Endothelial cell of umbilical vein (primary cell): ENCODE data around the gene PML. TPM values are rescaled to one million over a fixed set of nuclear protein-coding genes. Genes with fewer than 3 reads are reported as not detected.
"Not testable (repeated sequence)": the region's sequence is repeated elsewhere in the genome, so short reads cannot be mapped to it uniquely, and the experiment has no call there.

Source experiments
- BruUV-seq: library from RNA; stranded (reverse); fragments of 400-500 nt; replicated peaks from 2 replicates; lab custom pipeline; 2021; lab: Mats Ljungman, UMichigan
- CTCF ChIA-PET: fragments of 300-600, 350-600 bp; sonication (Branson Sonifier 250); formaldehyde crosslinking; loops from one replicate; lab custom pipeline; 2021; ENCODE audit warnings: antibody characterized with exemption, inconsistent platforms; lab: Charles Lee
- POLR2A ChIA-PET: fragments of 300-600, 350-600 bp; sonication (Branson Sonifier 250); formaldehyde crosslinking; loops from one replicate; lab custom pipeline; 2021; ENCODE audit warnings: antibody characterized with exemption, inconsistent platforms; lab: Charles Lee
- DNase-seq: peaks from one replicate; pipeline ENCODE4 v3.0.0-alpha.2; 2011; ENCODE audit warnings: low read depth, low spot score
- FAIRE-seq: peaks from 2 replicates; lab custom pipeline; 2011; peaks lifted over from hg19 to GRCh38; lab: Jason Lieb, UNC
- H2AFZ ChIP-seq: 2 replicates; pipeline ENCODE4 v1.6.0; 2012; ENCODE audit warnings: low read depth, low read length, control low read depth, inconsistent platforms
- H3K27ac ChIP-seq: 2 replicates; pipeline ENCODE4 v1.5.1; 2011; ENCODE audit warnings: low read depth, mild to moderate bottlenecking, control low read depth, low read length, moderate library complexity; ENCODE audit not compliant: insufficient read depth
- H3K27me3 ChIP-seq, 2 experiments: 2 replicates each; pipeline versions ENCODE4 v1.6.0 to v1.6.1; 2011; ENCODE audit warnings: low read length in 2 of 2, mixed read lengths in 1 of 2; ENCODE audit not compliant: control insufficient read depth in 2 of 2, insufficient read depth in 2 of 2
- H3K36me3 ChIP-seq, 2 experiments: 2 replicates in 1 of 2; 3 replicates in 1 of 2; pipeline ENCODE4 v1.5.1; 2011; ENCODE audit warnings: low read length in 2 of 2, mild to moderate bottlenecking in 1 of 2, moderate library complexity in 1 of 2; ENCODE audit not compliant: control insufficient read depth in 2 of 2, insufficient read depth in 2 of 2; ENCODE audit errors: extremely low read depth in 1 of 2
- H3K4me1 ChIP-seq: 3 replicates; pipeline ENCODE4 v1.5.1; 2011; ENCODE audit warnings: mild to moderate bottlenecking, low read length; ENCODE audit not compliant: control insufficient read depth, insufficient read depth; ENCODE audit errors: extremely low read depth
- H3K4me2 ChIP-seq: 2 replicates; pipeline ENCODE4 v1.6.1; 2011; ENCODE audit warnings: low read length, control low read depth, mixed read lengths; ENCODE audit not compliant: insufficient read depth
- H3K4me3 ChIP-seq, 3 experiments: fragments of 200-600 bp in 1 of 3; sonication (generic), shearing (Covaris generic) in 1 of 3; replicated peaks in 1 of 3; 2 replicates each; pipeline ENCODE4 v1.5.1; 2011 to 2016; ENCODE audit warnings: control low read depth in 3 of 3, low read length in 3 of 3, mild to moderate bottlenecking in 2 of 3, inconsistent platforms in 1 of 3, low read depth in 1 of 3, moderate library complexity in 1 of 3; ENCODE audit not compliant: insufficient read depth in 1 of 3
- H3K79me2 ChIP-seq: 2 replicates; pipeline ENCODE4 v1.6.0; 2012; ENCODE audit warnings: low read length, inconsistent platforms; ENCODE audit not compliant: control insufficient read depth, insufficient read depth
- H3K9ac ChIP-seq: replicated peaks from 2 replicates; pipeline ENCODE3; 2011; ENCODE audit warnings: low read length, control low read depth; ENCODE audit not compliant: insufficient read depth; ENCODE audit errors: extremely low read depth
- H3K9me1 ChIP-seq: replicated peaks from 3 replicates; pipeline ENCODE4 v1.6.0; 2011; ENCODE audit warnings: mild to moderate bottlenecking, low read length; ENCODE audit not compliant: control insufficient read depth, insufficient read depth; ENCODE audit errors: extremely low read depth
- H3K9me3 ChIP-seq: replicated peaks from 2 replicates; pipeline ENCODE4 v1.5.1; 2012; ENCODE audit warnings: low read length, inconsistent platforms; ENCODE audit not compliant: control insufficient read depth, insufficient read depth
- H4K20me1 ChIP-seq: replicated peaks from 2 replicates; pipeline ENCODE3; 2011; ENCODE audit warnings: mild to moderate bottlenecking, low read length; ENCODE audit not compliant: control insufficient read depth, insufficient read depth; ENCODE audit errors: extremely low read depth
- dilution Hi-C: fragments of 300-500 bp; cut with MboI; formaldehyde crosslinking; loops from one replicate; pipeline ENCODE4 v1.15.0; 2019; ENCODE audit warnings: low sequenced_read_pairs; ENCODE audit not compliant: extremely low pct_ligation_motif_present
- intact Hi-C: fragments of 100-400 bp; cut with micrococcal nuclease; formaldehyde crosslinking; loops from one replicate; pipeline ENCODE4 v1.10.0; 2022
- polyA plus RNA-seq, 4 experiments: library from polyadenylated mRNA; depleted of rRNA in 3 of 4; stranded (reverse) in 3 of 4; unstranded in 1 of 4; fragments of >200 nt; gene quantifications; 2 replicates each; pipeline versions ENCODE4 v1.2.1 to v1.2.3, GENCODE V29; 2011 to 2012; ENCODE audit warnings: missing spikeins in 1 of 4
- small RNA-seq: library from RNA; depleted of rRNA; stranded (forward); fragments of <200 nt; gene quantifications from one replicate; pipeline ENCODE3, GENCODE V24; 2012; ENCODE audit warnings: low replicate concordance, low read depth; ENCODE audit not compliant: insufficient read depth, insufficient read length
- total RNA-seq: library from RNA; stranded (reverse); gene quantifications from 2 replicates; pipeline ENCODE4 v1.2.3, GENCODE V29; 2021

PML gene
- total and polyA plus RNA-seq, 2 donors (not counting 3 experiments of a cell fraction or from before 2014, with no cell fraction given), result 30.4 to 79.6 TPM

GRCh38 chr15:74095610-74096009 lies 101.1 kb downstream of the PML start:
- intact Hi-C loops, H3K4me2 ChIP-seq, H3K27me3 ChIP-seq, H3K9me1 ChIP-seq, H3K79me2 ChIP-seq, H3K9ac ChIP-seq, H3K9me3 ChIP-seq, dilution Hi-C loops, POLR2A ChIA-PET, H4K20me1 ChIP-seq, DNase-seq, H3K36me3 ChIP-seq, H3K4me3 ChIP-seq, CTCF ChIA-PET, H3K4me1 ChIP-seq, BruUV-seq, H2AFZ ChIP-seq, H3K27ac ChIP-seq, FAIRE-seq: not testable (repeated sequence)

- H3K9me3 ChIP-seq, H3K4me3 ChIP-seq, intact Hi-C loops, BruUV-seq, H3K27me3 ChIP-seq, CTCF ChIA-PET, H3K4me2 ChIP-seq, H4K20me1 ChIP-seq, H3K36me3 ChIP-seq, H3K27ac ChIP-seq, H3K9me1 ChIP-seq, dilution Hi-C loops, H3K4me1 ChIP-seq, H3K9ac ChIP-seq, H2AFZ ChIP-seq, H3K79me2 ChIP-seq, DNase-seq, POLR2A ChIA-PET, FAIRE-seq: not testable (repeated sequence)
Observed at GRCh38 chr15:74096753-74097474, 102.4 kb downstream of the PML start.

Small RNAs within 50 kb of the gene (small RNA-seq; reads per million reads assigned to genes)
- not detected for gene RN7SL429P

Other genes with a start within 250 kb of the PML start
- 0.58 TPM in 1 of 2 replicates, not detected in the other for gene INSYN1, start 241.4 kb upstream of the PML start, total RNA-seq
- 0.18 and 0.29 TPM in 2 replicates for gene INSYN1, start 241.4 kb upstream of the PML start, polyA plus RNA-seq
- not detected in 2 replicates for gene TBC1D21, start 121.2 kb upstream of the PML start, total RNA-seq
- gene TBC1D21, start 121.2 kb upstream of the PML start, polyA plus RNA-seq, result not detected in 2 replicates
- gene LOXL1, start 68.3 kb upstream of the PML start, total RNA-seq, result 5.2 and 9.2 TPM in 2 replicates
- 14.4 and 19.3 TPM in 2 replicates for gene LOXL1, start 68.3 kb upstream of the PML start, polyA plus RNA-seq
- 12.4 and 12.9 TPM in 2 replicates for gene STOML1, start 2.4 kb upstream of the PML start, total RNA-seq
- 15.4 and 16.7 TPM in 2 replicates for gene STOML1, start 2.4 kb upstream of the PML start, polyA plus RNA-seq
- not detected in 2 replicates for gene GOLGA6A, start 87.8 kb downstream of the PML start, total RNA-seq
- gene GOLGA6A, start 87.8 kb downstream of the PML start, polyA plus RNA-seq, result not detected in 2 replicates
- not detected in 2 replicates for gene ISLR2, start 135.9 kb downstream of the PML start, total RNA-seq
- gene ISLR2, start 135.9 kb downstream of the PML start, polyA plus RNA-seq, result not detected in 2 replicates
- not detected in 2 replicates for gene ISLR, start 179.0 kb downstream of the PML start, total RNA-seq
- gene ISLR, start 179.0 kb downstream of the PML start, polyA plus RNA-seq, result not detected in 2 replicates
- not detected in 2 replicates for gene STRA6, start 208.1 kb downstream of the PML start, total RNA-seq
- gene STRA6, start 208.1 kb downstream of the PML start, polyA plus RNA-seq, result not detected in 2 replicates
- gene CCDC33, start 241.6 kb downstream of the PML start, total RNA-seq, result not detected in 2 replicates
- gene CCDC33, start 241.6 kb downstream of the PML start, polyA plus RNA-seq, result not detected in 2 replicates